Stomach (tissue), 9 donors: Measurements from ENCODE around the gene ACTL7A. TPM values are rescaled to one million over a fixed set of nuclear protein-coding genes. Genes with fewer than 3 reads are reported as not detected.

Experiments used
- DNase-seq, 2 donors: peaks; one replicate each; pipeline versions ENCODE4 v3.0.0 to v3.0.0-alpha.2; 2013 to 2019
- H3K27ac ChIP-seq, 5 donors: fragments of 200-600 bp in 4 of 5; sonication (generic) in 4 of 5; one replicate each; pipeline ENCODE4 v1.5.1; 2013 to 2019; ENCODE audit warnings: mild to moderate bottlenecking in 1 of 5, moderate library complexity in 1 of 5
- H3K27me3 ChIP-seq, 3 donors: fragments of 200-600 bp; sonication (generic); one replicate each; pipeline ENCODE4 v1.5.1; 2017 to 2019; ENCODE audit warnings: mixed run types in 1 of 3
- H3K36me3 ChIP-seq, 4 donors: fragments of 200-600 bp; sonication (generic); 1 replicate in 3 of 4; 2 replicates in 1 of 4; pipeline ENCODE4 v1.5.1; 2016 to 2019
- H3K4me1 ChIP-seq, 4 donors: fragments of 200-600 bp; sonication (generic); one replicate each; pipeline ENCODE4 v1.5.1; 2016 to 2019
- H3K4me3 ChIP-seq, 4 donors: fragments of 200-600 bp; sonication (generic) in 3 of 4; one replicate each; pipeline ENCODE4 v1.5.1; 2016 to 2019; ENCODE audit warnings: mild to moderate bottlenecking in 1 of 4
- H3K9me3 ChIP-seq, 4 donors: fragments of 200-600 bp; sonication (generic); one replicate each; pipeline ENCODE4 v1.5.1; 2016 to 2019
- EP300 ChIP-seq: sonication (generic); formaldehyde crosslinking; IDR thresholded peaks from one replicate; pipeline ENCODE4 v1.6.1; 2017; ENCODE audit warnings: antibody characterized with exemption
- POLR2A ChIP-seq, 4 donors: fragments of 450-650 bp; IDR thresholded peaks; one replicate each; pipeline ENCODE4 v1.6.1; 2016; ENCODE audit warnings: antibody characterized with exemption in 4 of 4, control low read depth in 2 of 4, mild to moderate bottlenecking in 1 of 4, moderate library complexity in 1 of 4
- POLR2AphosphoS5 ChIP-seq, 3 donors: sonication (generic); formaldehyde crosslinking; IDR thresholded peaks; one replicate each; pipeline ENCODE4 v1.6.1; 2016; ENCODE audit warnings: antibody characterized with exemption in 3 of 3
- WGBS, 5 donors: extraction: QIAGEN DNeasy Blood & Tissue Kit in 3 of 5; methylation state at CpG; one replicate each; pipeline versions ENCODE4 v1.1.5 to v1.1.7; 2013 to 2018; 5-methylcytosine and 5-hydroxymethylcytosine counted together
- intact Hi-C: fragments of 100-400 bp; cut with DNase I; formaldehyde crosslinking; loops from one replicate; pipeline ENCODE4 v1.15.1; 2023; ENCODE audit warnings: low total_unique reads
- polyA plus RNA-seq, 3 donors: library from polyadenylated mRNA; stranded (reverse); fragments of 200-250 nt; gene quantifications; one replicate each; pipeline ENCODE4 v1.2.3, GENCODE V29; 2013
- total RNA-seq, 5 donors: library from RNA; depleted of rRNA; stranded (reverse); fragments of >200 nt; gene quantifications; one replicate each; pipeline versions ENCODE4 v1.1.0 to v1.2.3, GENCODE V29; 2014 to 2016
- TF ChIP-seq, protein P1 (sequence below), 7 experiments: fragments of 450-650 bp in 4 of 7; fragments of 200-600 bp in 3 of 7; sonication (generic) in 3 of 7; IDR thresholded peaks; one replicate each; pipeline ENCODE4 v1.5.1; 2016 to 2019; ENCODE audit warnings: antibody characterized with exemption in 7 of 7, control low read depth in 2 of 7, mild to moderate bottlenecking in 1 of 7
- donor health status: healthy with polysubstance abuse.
- donor health status: Bipolar disorder and iron deficiency.
- donor health status: healthy.

Gene ACTL7A
- total and polyA plus RNA-seq, 8 donors: not detected

DNA sequence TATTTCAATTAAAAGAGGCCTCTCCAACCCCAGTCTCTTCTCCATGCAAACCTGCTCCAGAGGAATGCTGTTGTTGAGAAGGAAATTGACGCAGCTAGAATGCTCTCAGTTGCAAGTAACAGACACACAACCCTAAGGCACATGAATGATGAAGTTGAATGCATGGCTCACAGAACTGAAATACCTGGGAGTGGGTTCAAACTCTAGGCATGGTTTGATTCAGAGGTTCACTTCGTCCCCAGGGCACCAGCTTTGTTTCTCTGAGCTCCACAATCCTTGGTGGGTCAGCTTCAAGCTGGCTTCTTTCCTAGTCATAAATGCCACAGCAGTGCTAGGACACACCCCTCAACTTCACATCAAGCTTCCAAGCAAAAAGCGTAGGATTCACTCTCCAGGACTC is 10.9 kb upstream of the ACTL7A start:
- intact Hi-C loops: no loop called here
- H3K27ac ChIP-seq: no peak overlapping the region
- no peaks in the 10 kb centered on the region for H3K9me3 ChIP-seq
- H3K4me1 ChIP-seq: no peaks in the 10 kb centered on the region
- no peaks in the 10 kb centered on the region for H3K27me3 ChIP-seq
- no peak for DNase-seq
- TF ChIP-seq POLR2A (IDR thresholded peaks at IDR 0.05) (no peak), POLR2AphosphoS5 (IDR thresholded peaks at IDR 0.05) (no peak), EP300 (no peak)
- TF ChIP-seq, protein P1, sequence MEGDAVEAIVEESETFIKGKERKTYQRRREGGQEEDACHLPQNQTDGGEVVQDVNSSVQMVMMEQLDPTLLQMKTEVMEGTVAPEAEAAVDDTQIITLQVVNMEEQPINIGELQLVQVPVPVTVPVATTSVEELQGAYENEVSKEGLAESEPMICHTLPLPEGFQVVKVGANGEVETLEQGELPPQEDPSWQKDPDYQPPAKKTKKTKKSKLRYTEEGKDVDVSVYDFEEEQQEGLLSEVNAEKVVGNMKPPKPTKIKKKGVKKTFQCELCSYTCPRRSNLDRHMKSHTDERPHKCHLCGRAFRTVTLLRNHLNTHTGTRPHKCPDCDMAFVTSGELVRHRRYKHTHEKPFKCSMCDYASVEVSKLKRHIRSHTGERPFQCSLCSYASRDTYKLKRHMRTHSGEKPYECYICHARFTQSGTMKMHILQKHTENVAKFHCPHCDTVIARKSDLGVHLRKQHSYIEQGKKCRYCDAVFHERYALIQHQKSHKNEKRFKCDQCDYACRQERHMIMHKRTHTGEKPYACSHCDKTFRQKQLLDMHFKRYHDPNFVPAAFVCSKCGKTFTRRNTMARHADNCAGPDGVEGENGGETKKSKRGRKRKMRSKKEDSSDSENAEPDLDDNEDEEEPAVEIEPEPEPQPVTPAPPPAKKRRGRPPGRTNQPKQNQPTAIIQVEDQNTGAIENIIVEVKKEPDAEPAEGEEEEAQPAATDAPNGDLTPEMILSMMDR (IDR thresholded peaks at IDR 0.05): no peak
- no peaks in the 10 kb centered on the region for H3K36me3 ChIP-seq
- WGBS, 5 donors: 74 to 88% (median 84%) methylated on average over 3 of the region's 3 CpGs
- H3K4me3 ChIP-seq: no peak overlapping the region

DNA sequence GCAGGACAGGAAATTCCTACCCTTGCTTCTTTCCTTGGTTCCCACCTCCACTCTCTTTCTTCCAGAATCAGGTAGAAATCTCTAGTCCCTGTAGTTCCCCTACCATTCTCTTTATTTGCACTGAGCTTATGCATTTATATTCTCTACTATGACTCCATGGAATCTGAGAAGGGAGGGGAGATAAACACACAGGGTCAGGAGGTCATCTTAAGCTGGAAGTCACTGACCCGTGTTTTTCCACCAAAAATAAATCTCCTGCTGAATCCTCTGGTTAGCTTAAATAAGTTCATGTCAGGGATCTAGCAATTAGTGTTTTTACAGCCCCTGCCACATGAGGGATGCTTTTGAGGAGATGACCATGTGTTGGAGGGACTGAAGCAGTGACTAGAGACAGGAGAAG is 10.0 kb upstream of the ACTL7A start:
- Histone ChIP-seq H3K27me3 (no peaks in the 10 kb centered on the region), H3K9me3 (no peaks in the 10 kb centered on the region), H3K27ac (no peak overlapping the region), H3K4me3 (no peak overlapping the region), H3K4me1 (no peaks in the 10 kb centered on the region), H3K36me3 (no peaks in the 10 kb centered on the region)
- no peak for TF ChIP-seq POLR2A (IDR thresholded peaks at IDR 0.05)
- TF ChIP-seq POLR2AphosphoS5 (IDR thresholded peaks at IDR 0.05): no peak
- TF ChIP-seq EP300: no peak
- TF ChIP-seq, protein P1 (IDR thresholded peaks at IDR 0.05): no peak
- intact Hi-C loops: no loop called here
- 7 to 28% (median 12%) methylated on average over 1 of the region's 1 CpG for whole genome bisulfite sequencing, 5 donors
- DNase-seq: no peak

DNA sequence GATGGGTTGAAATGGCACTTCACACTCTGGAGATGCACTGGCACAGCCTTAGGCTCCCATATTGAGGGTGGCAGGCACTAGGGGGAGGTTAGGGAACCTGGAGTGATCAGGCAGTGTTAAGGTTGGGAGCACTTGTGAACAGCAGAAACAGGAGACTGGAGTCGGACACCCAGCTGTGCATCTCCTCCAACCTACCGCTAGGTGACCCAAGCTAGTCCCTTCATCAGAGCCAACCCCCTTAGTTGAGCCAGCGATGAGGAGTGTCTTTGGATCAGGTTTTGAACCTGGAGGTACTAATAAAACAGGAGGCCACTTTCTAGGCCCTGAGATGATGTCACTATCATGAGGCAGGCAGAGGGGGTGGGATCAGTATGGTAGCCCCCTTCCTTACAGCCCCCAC is 8.0 kb upstream of the ACTL7A start:
- DNase-seq: no peak
- Histone ChIP-seq H3K27ac (no peak overlapping the region), H3K9me3 (no peaks in the 10 kb centered on the region), H3K36me3 (no peaks in the 10 kb centered on the region), H3K4me1 (no peaks in the 10 kb centered on the region), H3K4me3 (no peak overlapping the region), H3K27me3 (no peaks in the 10 kb centered on the region)
- TF ChIP-seq POLR2A (IDR thresholded peaks at IDR 0.05): no peak
- TF ChIP-seq EP300: no peak
- TF ChIP-seq POLR2AphosphoS5 (IDR thresholded peaks at IDR 0.05): no peak
- intact Hi-C loops: no loop called here
- WGBS, 5 donors: 88 to 96% (median 92%) methylated on average over 3 of the region's 3 CpGs

DNA sequence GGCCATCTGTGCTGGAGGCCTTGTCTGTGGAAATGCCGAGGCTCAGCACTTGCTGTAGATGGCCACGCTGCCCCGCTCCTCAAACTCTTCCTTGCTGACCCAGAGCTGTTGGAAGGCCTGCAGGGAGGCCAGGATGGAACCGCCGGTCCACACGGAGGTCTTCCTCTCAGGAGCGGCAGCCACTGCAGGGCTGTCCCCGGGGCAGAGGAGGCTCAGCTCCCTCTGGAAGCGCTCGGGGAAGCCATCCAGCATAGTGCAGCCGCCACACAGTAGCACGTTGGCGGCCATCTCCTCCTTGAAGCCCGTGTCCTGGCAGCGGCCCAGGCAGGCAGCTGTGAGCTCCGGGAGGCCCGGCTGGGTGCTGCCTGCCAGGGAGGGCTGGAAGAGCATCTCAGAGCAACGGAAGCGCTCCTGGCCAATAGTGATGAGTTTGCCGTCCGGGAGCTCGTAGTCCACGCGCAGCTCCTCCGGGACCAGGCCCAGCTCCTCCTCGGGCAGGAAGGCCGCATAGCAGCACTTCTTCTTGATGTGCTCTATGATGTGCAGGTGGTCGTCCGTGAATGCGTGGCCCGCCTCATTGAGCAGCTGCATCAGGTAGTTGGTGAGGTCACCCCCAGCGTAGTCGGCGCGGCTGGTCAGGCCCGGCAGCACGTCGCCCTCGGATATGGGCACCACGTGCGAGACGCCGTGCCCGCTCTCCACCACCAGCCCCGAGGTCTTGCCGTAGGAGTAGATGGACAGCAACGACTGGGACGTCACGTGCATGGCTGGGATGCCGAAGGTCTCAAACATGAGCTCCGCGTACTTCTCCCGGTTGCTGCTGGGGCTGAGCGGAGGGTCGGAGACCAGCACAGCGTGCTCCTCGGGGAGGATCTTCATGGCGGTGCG is 7.2 kb upstream of the ACTL7A start:
- Histone ChIP-seq H3K4me1 (no peaks in the 10 kb centered on the region), H3K27me3 (no peaks in the 10 kb centered on the region), H3K27ac (no peak overlapping the region), H3K9me3 (no peaks in the 10 kb centered on the region), H3K4me3 (no peak overlapping the region), H3K36me3 (no peaks in the 10 kb centered on the region)
- intact Hi-C loops: no loop called here
- 84 to 93% (median 90%) methylated on average over 28 to 59 of the region's 59 CpGs for WGBS, 5 donors
- TF ChIP-seq POLR2AphosphoS5 (IDR thresholded peaks at IDR 0.05) (no peak), POLR2A (IDR thresholded peaks at IDR 0.05) (no peak), EP300 (no peak)
- TF ChIP-seq, protein P1 (IDR thresholded peaks at IDR 0.05): no peak
- DNase-seq: no peak

DNA sequence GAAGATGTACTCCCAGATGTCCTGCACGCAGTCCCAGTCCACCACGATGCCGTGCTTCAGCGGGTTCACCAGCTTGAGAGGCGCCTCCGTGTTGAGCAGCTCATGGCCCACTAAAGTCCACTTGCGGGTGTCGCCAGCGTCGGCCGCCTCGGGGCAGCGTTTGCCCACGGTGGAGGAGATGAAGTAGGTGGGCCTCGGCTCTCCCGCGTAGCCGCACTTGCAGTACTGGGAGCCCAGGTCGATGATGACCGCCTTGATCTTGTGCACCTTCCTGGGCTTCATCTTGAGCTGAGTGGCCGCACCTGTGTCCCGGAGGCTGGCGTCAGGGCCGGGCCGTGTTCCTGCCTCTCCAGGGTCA is 6.6 kb upstream of the ACTL7A start:
- no peaks in the 10 kb centered on the region for H3K36me3 ChIP-seq
- no peaks in the 10 kb centered on the region for H3K27me3 ChIP-seq
- H3K27ac ChIP-seq: no peak overlapping the region
- WGBS, 5 donors: 94 to 99% (median 97%) methylated on average over 7 to 25 of the region's 25 CpGs
- intact Hi-C loops: no loop called here
- DNase-seq: no peak
- no peaks in the 10 kb centered on the region for H3K4me1 ChIP-seq
- no peaks in the 10 kb centered on the region for H3K9me3 ChIP-seq
- TF ChIP-seq POLR2AphosphoS5 (IDR thresholded peaks at IDR 0.05) (no peak), EP300 (no peak)
- no peak overlapping the region for H3K4me3 ChIP-seq
